ENCODE results near the gene GPA33. TPM values are rescaled to one million over a fixed set of nuclear protein-coding genes. Genes with fewer than 3 reads are reported as not detected.

GPA33 gene, protein sequence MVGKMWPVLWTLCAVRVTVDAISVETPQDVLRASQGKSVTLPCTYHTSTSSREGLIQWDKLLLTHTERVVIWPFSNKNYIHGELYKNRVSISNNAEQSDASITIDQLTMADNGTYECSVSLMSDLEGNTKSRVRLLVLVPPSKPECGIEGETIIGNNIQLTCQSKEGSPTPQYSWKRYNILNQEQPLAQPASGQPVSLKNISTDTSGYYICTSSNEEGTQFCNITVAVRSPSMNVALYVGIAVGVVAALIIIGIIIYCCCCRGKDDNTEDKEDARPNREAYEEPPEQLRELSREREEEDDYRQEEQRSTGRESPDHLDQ
- total RNA-seq (21.0 TPM), polyA plus RNA-seq (100 to 1,000 TPM in 2 of 4 donors, 10 to 100 TPM in 2; 56.0 to 121 (median 85.6) TPM)

DNA sequence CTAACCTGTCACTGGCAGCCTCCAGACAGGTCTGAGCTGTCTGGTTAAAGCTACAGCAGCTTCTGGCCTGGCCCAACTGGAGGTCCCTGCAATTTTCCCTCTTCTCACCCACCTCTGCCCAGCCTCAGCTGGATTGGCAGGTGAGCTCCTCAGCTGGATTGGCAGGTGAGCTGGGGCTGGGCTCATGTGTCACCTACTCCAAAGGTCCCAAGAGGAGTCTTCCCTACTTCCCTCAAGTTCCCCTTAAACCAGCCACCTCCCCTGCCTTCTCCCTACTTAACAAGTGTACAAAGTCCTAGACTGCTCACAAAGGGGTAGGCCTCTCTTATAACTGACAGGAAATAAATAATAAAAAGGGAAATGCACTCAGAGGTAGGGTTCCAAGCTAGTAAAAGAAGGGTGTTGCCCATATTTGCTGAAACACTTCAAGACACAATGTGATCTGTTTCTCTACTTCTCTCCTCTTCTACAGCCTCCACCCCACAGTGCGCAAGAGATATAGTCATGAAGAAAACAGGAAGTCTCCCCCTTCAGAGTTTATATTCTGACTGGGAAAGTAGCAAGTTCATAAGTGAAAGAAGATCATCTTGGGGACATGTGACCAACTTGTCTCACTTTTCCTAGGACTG, at the start of gene GPA33:
TSS of gene GPA33 (minus strand) at position 64 of the 629 bp plus-strand sequence. CDS start 90 bp downstream, outside the sequence.
- H3K36me3 ChIP-seq (ENCODE audit: control insufficient read depth, insufficient read depth, low read length): no peaks in the 10 kb centered on the region
- Mint-ChIP-seq H3K9me3 (peaks cover 0 to 3% (median 0%) of the 10 kb centered on the region in 7 donors), H3K27me3 (no peaks in the 10 kb centered on the region), H3K36me3 (peaks cover 17% of the 10 kb centered on the region), H3K4me1 (peaks cover 13 to 62% (median 33%) of the 10 kb centered on the region in 4 donors), H3K27ac (peak within 1 kb of the TSS; percentile 100), H3K4me3 (peak within 1 kb of the TSS; percentile 81 to 96 (median 91))
- no peaks in the 10 kb centered on the region for H3K27me3 ChIP-seq (ENCODE audit: control insufficient read depth, insufficient read depth, low read length)
- peaks cover 59% of the 10 kb centered on the region for H3K4me1 ChIP-seq (ENCODE audit: control insufficient read depth, insufficient read depth, low read length, poor library complexity, severe bottlenecking)
- peak within 1 kb of the TSS; percentile 75 for H3K4me3 ChIP-seq (ENCODE audit: low read depth, low read length)
- DNase-seq (peak in 2 of 3 donors; percentile 79 to 94), ATAC-seq (ENCODE audit: low read depth in 2 of 2) (peak; percentile 96 to 97)
- H3K9me3 ChIP-seq (ENCODE audit: control insufficient read depth in 2 of 2, low read length in 2 of 2): no peaks in the 10 kb centered on the region
- peak within 1 kb of the TSS; percentile 79 for H3K27ac ChIP-seq (ENCODE audit: insufficient read depth, low read length, poor library complexity, severe bottlenecking)

DNA sequence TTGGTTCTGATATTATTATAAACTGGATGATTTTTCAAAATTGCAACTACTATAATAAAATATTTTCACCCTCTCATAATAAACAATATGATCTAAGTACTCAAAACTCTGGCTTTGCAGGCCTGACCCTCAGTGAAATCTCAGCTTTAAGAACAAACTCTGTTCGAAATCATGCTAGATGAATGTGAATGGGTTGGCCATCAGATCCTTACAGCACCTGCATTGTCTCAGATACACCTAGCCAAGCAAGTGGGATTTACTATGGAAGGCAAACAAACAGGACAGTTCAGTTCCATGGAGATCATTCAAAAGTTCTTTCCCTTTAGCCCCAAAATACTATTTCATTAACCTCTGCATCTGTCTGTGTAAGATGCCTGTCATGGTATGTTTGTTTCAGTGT, 48.5 kb upstream of the GPA33 start:
- Histone ChIP-seq H3K27ac (ENCODE audit: insufficient read depth, low read length, poor library complexity, severe bottlenecking) (no peak overlapping the region), H3K4me1 (ENCODE audit: control insufficient read depth, insufficient read depth, low read length, poor library complexity, severe bottlenecking) (no peaks in the 10 kb centered on the region), H3K36me3 (ENCODE audit: control insufficient read depth, insufficient read depth, low read length) (no peaks in the 10 kb centered on the region), H3K27me3 (ENCODE audit: control insufficient read depth, insufficient read depth, low read length) (peaks cover 28% of the 10 kb centered on the region), H3K4me3 (ENCODE audit: low read depth, low read length) (no peak overlapping the region), H3K9me3 (ENCODE audit: control insufficient read depth in 2 of 2, low read length in 2 of 2) (no peaks in the 10 kb centered on the region)
- no peak for ATAC-seq (ENCODE audit: low read depth in 2 of 2)
- no peaks in the 10 kb centered on the region for H3K36me3 Mint-ChIP-seq
- H3K27me3 Mint-ChIP-seq: peaks cover 33% of the 10 kb centered on the region
- H3K4me1 Mint-ChIP-seq: no peaks in the 10 kb centered on the region
- no peak overlapping the region for H3K4me3 Mint-ChIP-seq
- DNase-seq: no peak
- H3K27ac Mint-ChIP-seq: no peak overlapping the region
- peaks cover 0 to 3% (median 0%) of the 10 kb centered on the region in 7 donors for H3K9me3 Mint-ChIP-seq

- Histone ChIP-seq H3K36me3 (ENCODE audit: control insufficient read depth, insufficient read depth, low read length) (no peaks in the 10 kb centered on the region), H3K4me3 (ENCODE audit: low read depth, low read length) (no peak overlapping the region), H3K27ac (ENCODE audit: insufficient read depth, low read length, poor library complexity, severe bottlenecking) (no peak overlapping the region), H3K4me1 (ENCODE audit: control insufficient read depth, insufficient read depth, low read length, poor library complexity, severe bottlenecking) (no peaks in the 10 kb centered on the region), H3K27me3 (ENCODE audit: control insufficient read depth, insufficient read depth, low read length) (peaks cover 34% of the 10 kb centered on the region), H3K9me3 (ENCODE audit: control insufficient read depth in 2 of 2, low read length in 2 of 2) (no peaks in the 10 kb centered on the region)
- DNase-seq (no peak), ATAC-seq (ENCODE audit: low read depth in 2 of 2) (no peak)
- Mint-ChIP-seq H3K27ac (no peak overlapping the region), H3K4me1 (no peaks in the 10 kb centered on the region), H3K9me3 (peaks cover 0 to 3% (median 0%) of the 10 kb centered on the region in 7 donors), H3K4me3 (no peak overlapping the region), H3K27me3 (peaks cover 35% of the 10 kb centered on the region), H3K36me3 (no peaks in the 10 kb centered on the region)
Observed at GRCh38 chr1:167137793-167138510, 47.8 kb upstream of the GPA33 start.

- Mint-ChIP-seq H3K36me3 (no peaks in the 10 kb centered on the region), H3K27me3 (peaks cover 39% of the 10 kb centered on the region), H3K9me3 (peaks cover 0 to 3% (median 0%) of the 10 kb centered on the region in 7 donors), H3K4me1 (no peaks in the 10 kb centered on the region), H3K27ac (no peak overlapping the region), H3K4me3 (no peak overlapping the region)
- Histone ChIP-seq H3K4me1 (ENCODE audit: control insufficient read depth, insufficient read depth, low read length, poor library complexity, severe bottlenecking) (no peaks in the 10 kb centered on the region), H3K4me3 (ENCODE audit: low read depth, low read length) (no peak overlapping the region), H3K9me3 (ENCODE audit: control insufficient read depth in 2 of 2, low read length in 2 of 2) (no peaks in the 10 kb centered on the region), H3K27me3 (ENCODE audit: control insufficient read depth, insufficient read depth, low read length) (peaks cover 34% of the 10 kb centered on the region), H3K36me3 (ENCODE audit: control insufficient read depth, insufficient read depth, low read length) (no peaks in the 10 kb centered on the region), H3K27ac (ENCODE audit: insufficient read depth, low read length, poor library complexity, severe bottlenecking) (no peak overlapping the region)
- ATAC-seq (ENCODE audit: low read depth in 2 of 2) (no peak), DNase-seq (no peak)
Observed at GRCh38 chr1:167137332-167137781, 47.2 kb upstream of the GPA33 start.

DNA sequence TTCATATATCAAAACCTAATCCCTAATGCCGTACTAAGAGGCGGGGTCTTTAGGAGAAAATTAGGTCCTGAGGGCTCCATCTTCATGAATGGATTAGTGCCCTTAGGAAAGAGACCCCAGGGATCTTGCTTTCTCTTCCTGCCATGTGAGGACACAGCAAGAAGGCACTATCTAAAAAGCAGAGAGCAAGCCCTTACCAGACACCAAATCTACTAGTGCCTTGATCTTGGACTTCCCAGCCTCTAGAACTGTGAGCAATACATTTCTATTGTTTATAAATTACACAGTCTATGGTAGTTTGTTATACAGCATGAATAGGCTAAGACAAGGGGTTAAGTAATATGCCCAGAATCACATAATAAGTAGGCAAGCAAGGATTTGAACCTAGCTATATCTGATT, 46.6 kb upstream of the GPA33 start:
- H3K9me3 Mint-ChIP-seq: peaks cover 0 to 3% (median 0%) of the 10 kb centered on the region in 7 donors
- H3K9me3 ChIP-seq (ENCODE audit: control insufficient read depth in 2 of 2, low read length in 2 of 2): no peaks in the 10 kb centered on the region
- H3K36me3 ChIP-seq (ENCODE audit: control insufficient read depth, insufficient read depth, low read length): no peaks in the 10 kb centered on the region
- peaks cover 32% of the 10 kb centered on the region for H3K27me3 ChIP-seq (ENCODE audit: control insufficient read depth, insufficient read depth, low read length)
- no peak overlapping the region for H3K4me3 Mint-ChIP-seq
- no peak overlapping the region for H3K27ac ChIP-seq (ENCODE audit: insufficient read depth, low read length, poor library complexity, severe bottlenecking)
- H3K36me3 Mint-ChIP-seq: no peaks in the 10 kb centered on the region
- no peak overlapping the region for H3K27ac Mint-ChIP-seq
- peaks cover 43% of the 10 kb centered on the region for H3K27me3 Mint-ChIP-seq
- H3K4me1 Mint-ChIP-seq: no peaks in the 10 kb centered on the region
- H3K4me1 ChIP-seq (ENCODE audit: control insufficient read depth, insufficient read depth, low read length, poor library complexity, severe bottlenecking): no peaks in the 10 kb centered on the region
- no peak overlapping the region for H3K4me3 ChIP-seq (ENCODE audit: low read depth, low read length)
- DNase-seq: no peak
- ATAC-seq (ENCODE audit: low read depth in 2 of 2): no peak

GRCh38 chr1:167136191-167136614, 46.0 kb upstream of the GPA33 start:
- no peak overlapping the region for H3K4me3 ChIP-seq (ENCODE audit: low read depth, low read length)
- Mint-ChIP-seq H3K36me3 (no peaks in the 10 kb centered on the region), H3K27ac (no peak overlapping the region), H3K27me3 (peaks cover 39% of the 10 kb centered on the region), H3K4me3 (no peak overlapping the region), H3K9me3 (peaks cover 0 to 3% (median 0%) of the 10 kb centered on the region in 7 donors), H3K4me1 (no peaks in the 10 kb centered on the region)
- H3K27ac ChIP-seq (ENCODE audit: insufficient read depth, low read length, poor library complexity, severe bottlenecking): no peak overlapping the region
- ATAC-seq (ENCODE audit: low read depth in 2 of 2) (no peak), DNase-seq (no peak)
- no peaks in the 10 kb centered on the region for H3K36me3 ChIP-seq (ENCODE audit: control insufficient read depth, insufficient read depth, low read length)
- no peaks in the 10 kb centered on the region for H3K4me1 ChIP-seq (ENCODE audit: control insufficient read depth, insufficient read depth, low read length, poor library complexity, severe bottlenecking)
- no peaks in the 10 kb centered on the region for H3K9me3 ChIP-seq (ENCODE audit: control insufficient read depth in 2 of 2, low read length in 2 of 2)
- H3K27me3 ChIP-seq (ENCODE audit: control insufficient read depth, insufficient read depth, low read length): peaks cover 32% of the 10 kb centered on the region

- Mint-ChIP-seq H3K4me3 (no peak overlapping the region), H3K9me3 (peaks cover 0 to 3% (median 0%) of the 10 kb centered on the region in 7 donors), H3K4me1 (no peaks in the 10 kb centered on the region), H3K27me3 (peaks cover 39% of the 10 kb centered on the region), H3K36me3 (no peaks in the 10 kb centered on the region), H3K27ac (peak overlapping the region in 1 of 3 donors; percentile 45)
- DNase-seq (no peak), ATAC-seq (ENCODE audit: low read depth in 2 of 2) (no peak)
- no peaks in the 10 kb centered on the region for H3K9me3 ChIP-seq (ENCODE audit: control insufficient read depth in 2 of 2, low read length in 2 of 2)
- peaks cover 32% of the 10 kb centered on the region for H3K27me3 ChIP-seq (ENCODE audit: control insufficient read depth, insufficient read depth, low read length)
- no peaks in the 10 kb centered on the region for H3K4me1 ChIP-seq (ENCODE audit: control insufficient read depth, insufficient read depth, low read length, poor library complexity, severe bottlenecking)
- no peak overlapping the region for H3K4me3 ChIP-seq (ENCODE audit: low read depth, low read length)
- H3K27ac ChIP-seq (ENCODE audit: insufficient read depth, low read length, poor library complexity, severe bottlenecking): no peak overlapping the region
- no peaks in the 10 kb centered on the region for H3K36me3 ChIP-seq (ENCODE audit: control insufficient read depth, insufficient read depth, low read length)
Observed at GRCh38 chr1:167135281-167135840, 45.2 kb upstream of the GPA33 start.
